ENCODE results near the gene NT5DC3. TPM values are rescaled to one million over a fixed set of nuclear protein-coding genes. Genes with fewer than 3 reads are reported as not detected.

NT5DC3 gene
- total RNA-seq, 4 donors from 2014 or later: 64.5 to 185 (median 131) TPM

DNA sequence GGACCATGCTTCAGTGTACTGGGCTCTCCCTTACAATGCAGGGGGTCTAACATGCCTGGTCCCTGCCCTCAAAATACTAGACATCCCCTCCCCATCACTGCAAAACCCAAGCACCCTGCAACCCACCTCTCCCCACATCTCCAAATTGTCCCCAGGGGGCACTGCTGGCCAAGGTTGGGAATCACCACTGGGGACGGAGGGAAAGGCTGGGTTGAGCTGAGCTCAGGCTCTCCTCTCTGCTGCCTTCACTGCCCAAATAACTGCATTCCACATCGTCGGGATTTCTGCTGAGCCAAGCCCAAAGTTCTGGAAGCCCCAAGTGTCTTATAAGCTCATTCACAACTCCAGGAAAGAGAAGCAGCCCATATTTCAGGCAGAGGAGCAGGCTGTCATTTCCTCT, 69.6 kb downstream of the NT5DC3 start:
- Histone ChIP-seq H3K4me1 (peaks cover 2 to 33% (median 7%) of the 10 kb centered on the region in 3 donors), H3K36me3 (peaks cover 14 to 100% of the 10 kb centered on the region in 2 donors), H3K27ac (no peak overlapping the region), H3K27me3 (no peaks in the 10 kb centered on the region), H3K4me3 (no peak overlapping the region), H3K9me3 (no peaks in the 10 kb centered on the region)
- 10 to 20% methylated on average over 1 to 2 of the region's 3 CpGs for WGBS, 2 donors (ENCODE audit: low coverage in 1 of 2)
- no peak for TF ChIP-seq EP300 (IDR thresholded peaks at IDR 0.05)
- TF ChIP-seq, protein P1, sequence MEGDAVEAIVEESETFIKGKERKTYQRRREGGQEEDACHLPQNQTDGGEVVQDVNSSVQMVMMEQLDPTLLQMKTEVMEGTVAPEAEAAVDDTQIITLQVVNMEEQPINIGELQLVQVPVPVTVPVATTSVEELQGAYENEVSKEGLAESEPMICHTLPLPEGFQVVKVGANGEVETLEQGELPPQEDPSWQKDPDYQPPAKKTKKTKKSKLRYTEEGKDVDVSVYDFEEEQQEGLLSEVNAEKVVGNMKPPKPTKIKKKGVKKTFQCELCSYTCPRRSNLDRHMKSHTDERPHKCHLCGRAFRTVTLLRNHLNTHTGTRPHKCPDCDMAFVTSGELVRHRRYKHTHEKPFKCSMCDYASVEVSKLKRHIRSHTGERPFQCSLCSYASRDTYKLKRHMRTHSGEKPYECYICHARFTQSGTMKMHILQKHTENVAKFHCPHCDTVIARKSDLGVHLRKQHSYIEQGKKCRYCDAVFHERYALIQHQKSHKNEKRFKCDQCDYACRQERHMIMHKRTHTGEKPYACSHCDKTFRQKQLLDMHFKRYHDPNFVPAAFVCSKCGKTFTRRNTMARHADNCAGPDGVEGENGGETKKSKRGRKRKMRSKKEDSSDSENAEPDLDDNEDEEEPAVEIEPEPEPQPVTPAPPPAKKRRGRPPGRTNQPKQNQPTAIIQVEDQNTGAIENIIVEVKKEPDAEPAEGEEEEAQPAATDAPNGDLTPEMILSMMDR (IDR thresholded peaks at IDR 0.05): peak in 3 of 4 experiments; percentile 27 to 46 (median 27)
- peak; percentile 35 for ATAC-seq

DNA sequence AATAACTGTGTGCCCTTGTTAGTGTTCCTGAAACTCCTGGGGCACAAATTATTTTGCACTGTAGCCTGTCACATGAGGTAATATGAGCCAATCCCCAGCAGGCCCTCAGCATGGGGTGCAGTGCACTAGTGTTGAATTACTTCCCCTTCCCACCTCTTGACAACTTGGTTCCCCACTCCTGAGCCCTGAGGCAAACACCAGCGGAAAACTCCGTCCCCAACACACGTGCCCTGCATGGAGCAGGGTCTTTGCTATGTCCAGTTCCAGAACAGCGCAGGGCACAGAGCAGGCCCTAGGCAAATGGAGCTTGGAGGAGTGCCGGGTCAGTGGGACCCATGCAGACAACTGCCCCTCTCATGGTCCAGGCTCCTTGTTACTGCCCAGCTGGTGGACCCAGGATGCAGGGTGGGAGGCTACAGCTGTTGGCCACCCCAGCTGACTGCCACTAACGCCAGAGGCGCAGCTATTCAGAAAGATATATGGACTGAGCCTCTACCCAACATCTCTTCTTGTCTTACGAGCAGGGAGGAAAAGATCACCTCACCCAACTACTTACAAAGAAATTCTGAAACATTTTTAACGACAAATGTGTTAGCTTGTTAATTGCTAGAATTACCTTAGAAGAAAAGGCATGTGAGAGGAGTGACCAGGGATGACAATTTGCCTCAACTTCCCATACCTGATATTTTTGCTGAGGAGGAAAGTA, 71.6 kb downstream of the NT5DC3 start:
- Histone ChIP-seq H3K4me3 (no peak overlapping the region), H3K9me3 (no peaks in the 10 kb centered on the region), H3K27ac (no peak overlapping the region), H3K36me3 (peaks cover 17 to 100% of the 10 kb centered on the region in 2 donors), H3K27me3 (no peaks in the 10 kb centered on the region), H3K4me1 (peaks cover 2 to 29% (median 7%) of the 10 kb centered on the region in 3 donors)
- WGBS, 2 donors (ENCODE audit: low coverage in 1 of 2): 83 to 90% methylated on average over 1 of the region's 9 CpGs
- no peak for TF ChIP-seq POLR2A (IDR thresholded peaks at IDR 0.05)
- TF ChIP-seq, protein P1 (IDR thresholded peaks at IDR 0.05): no peak
- TF ChIP-seq POLR2AphosphoS5 (IDR thresholded peaks at IDR 0.05): no peak
- no peak for TF ChIP-seq EP300 (IDR thresholded peaks at IDR 0.05)
- peak; percentile 35 for ATAC-seq

DNA sequence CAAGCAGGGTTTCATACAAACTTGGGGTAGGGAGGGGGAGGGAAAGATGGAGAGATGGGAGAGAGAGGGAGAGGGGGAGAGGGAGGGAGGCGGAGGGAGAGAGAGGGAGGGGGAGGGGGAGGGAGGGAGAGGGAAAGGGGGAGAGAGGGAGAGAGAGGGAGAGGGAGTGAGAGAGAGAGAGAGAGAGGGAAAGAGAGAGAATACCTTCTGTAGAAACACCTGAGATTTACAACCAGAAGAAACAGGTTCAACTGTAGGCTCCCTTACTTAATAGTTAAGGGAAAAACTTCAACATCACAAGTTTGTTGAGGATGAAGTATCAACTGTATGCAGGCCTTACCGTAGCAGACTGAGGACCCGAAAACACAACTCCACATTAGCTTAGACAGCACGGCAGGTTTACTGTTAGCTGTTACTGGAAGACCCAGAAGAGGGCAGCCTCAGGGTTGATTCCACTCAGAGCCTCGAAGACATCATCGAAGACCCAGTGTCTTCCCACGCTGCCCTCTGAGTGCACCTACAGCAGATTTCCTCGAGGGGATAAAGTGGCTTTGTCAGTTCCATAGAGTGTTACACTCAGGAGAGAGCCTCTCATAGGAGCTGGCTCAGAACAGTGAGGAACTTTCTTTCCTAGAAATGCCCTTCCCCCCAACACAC, 72.4 kb downstream of the NT5DC3 start:
- TF ChIP-seq, protein P1 (IDR thresholded peaks at IDR 0.05): no peak
- TF ChIP-seq EP300 (IDR thresholded peaks at IDR 0.05) (no peak), POLR2AphosphoS5 (IDR thresholded peaks at IDR 0.05) (no peak), POLR2A (IDR thresholded peaks at IDR 0.05) (no peak)
- H3K4me3 ChIP-seq: no peak overlapping the region
- H3K27ac ChIP-seq: no peak overlapping the region
- no peaks in the 10 kb centered on the region for H3K27me3 ChIP-seq
- H3K36me3 ChIP-seq: peaks cover 17 to 100% of the 10 kb centered on the region in 2 donors
- no peaks in the 10 kb centered on the region for H3K9me3 ChIP-seq
- H3K4me1 ChIP-seq: peaks cover 2 to 21% (median 4%) of the 10 kb centered on the region in 3 donors
- ATAC-seq: no peak
- WGBS, 2 donors (ENCODE audit: low coverage in 1 of 2): 68% methylated on average over 4 of the region's 8 CpGs; no CpG with 5 or more reads in 1 of the 2 donors

DNA sequence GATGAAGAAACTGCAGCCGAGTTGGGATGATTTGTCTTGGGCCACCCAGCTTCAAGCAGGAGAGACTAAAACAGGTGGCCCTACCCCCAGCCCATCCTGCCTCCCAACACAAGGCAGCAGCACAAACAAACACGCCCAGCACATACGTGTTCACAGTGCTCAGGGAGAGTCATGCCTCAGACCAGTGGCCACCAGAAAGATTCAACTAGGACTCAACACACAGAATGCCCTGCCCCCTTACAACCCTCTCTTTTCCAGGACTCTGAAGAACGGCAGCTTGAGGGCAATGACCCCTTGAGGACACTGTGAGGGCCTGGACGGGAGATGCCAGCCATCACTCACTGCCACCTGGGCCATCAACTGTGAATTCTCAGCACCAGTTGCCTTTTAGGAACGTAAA, 75.0 kb downstream of the NT5DC3 start:
- TF ChIP-seq, protein P1 (IDR thresholded peaks at IDR 0.05): no peak
- TF ChIP-seq EP300 (IDR thresholded peaks at IDR 0.05) (no peak), POLR2AphosphoS5 (IDR thresholded peaks at IDR 0.05) (no peak), POLR2A (IDR thresholded peaks at IDR 0.05) (no peak)
- H3K4me1 ChIP-seq: no peaks in the 10 kb centered on the region
- no peak overlapping the region for H3K27ac ChIP-seq
- no peak for ATAC-seq
- H3K9me3 ChIP-seq: no peaks in the 10 kb centered on the region
- no peak overlapping the region for H3K4me3 ChIP-seq
- H3K36me3 ChIP-seq: peaks cover 13 to 100% of the 10 kb centered on the region in 2 donors
- no peaks in the 10 kb centered on the region for H3K27me3 ChIP-seq
- 89 to 100% methylated on average over 1 to 5 of the region's 6 CpGs for WGBS, 2 donors (ENCODE audit: low coverage in 1 of 2)
